Measurements from ENCODE around the gene SRGAP1. TPM values are rescaled to one million over a fixed set of nuclear protein-coding genes. Genes with fewer than 3 reads are reported as not detected.

SRGAP1 gene
- total RNA-seq, 1 donor from 2014 or later, result 15.8 TPM

DNA sequence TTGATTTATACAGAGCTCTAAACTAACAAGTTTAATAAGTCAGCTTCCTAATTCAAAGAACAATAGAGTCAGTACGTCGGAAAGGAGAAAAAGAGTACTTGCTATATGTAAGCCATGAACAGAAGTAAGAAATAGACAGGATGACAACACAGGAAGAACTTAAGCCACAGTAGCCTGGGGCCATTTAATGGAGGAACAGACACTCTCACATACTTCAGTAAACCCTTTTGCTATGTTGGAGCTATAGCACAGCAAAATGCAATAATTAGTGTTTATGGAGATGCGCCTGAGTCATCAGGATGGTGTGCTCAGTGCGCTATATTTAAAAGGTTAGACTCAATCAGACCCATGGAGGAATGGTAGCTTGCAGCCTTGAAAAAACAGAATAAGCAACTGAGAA is 61.0 kb downstream of the SRGAP1 start:
- no peak for DNase-seq (ENCODE audit: low spot score)

DNA sequence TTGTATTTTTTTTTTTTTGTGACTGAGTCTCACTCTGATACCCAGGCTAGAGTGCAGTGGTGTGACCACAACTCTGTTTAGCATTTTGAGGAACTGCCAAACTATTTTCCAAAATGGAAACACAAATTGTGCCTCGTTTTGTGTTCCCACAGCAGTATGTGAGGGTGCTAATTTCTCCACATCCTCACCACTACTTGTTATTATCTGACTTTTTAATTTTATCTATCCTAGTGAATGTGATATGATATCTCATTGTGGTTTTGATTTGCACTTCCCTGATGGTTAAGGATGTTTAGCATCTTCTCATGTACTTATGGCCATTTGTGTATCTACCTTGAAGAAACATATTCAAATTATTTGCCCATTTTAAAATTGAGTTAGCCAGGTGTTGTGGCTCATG is 62.4 kb downstream of the SRGAP1 start:
- no peak for DNase-seq (ENCODE audit: low spot score)

DNA sequence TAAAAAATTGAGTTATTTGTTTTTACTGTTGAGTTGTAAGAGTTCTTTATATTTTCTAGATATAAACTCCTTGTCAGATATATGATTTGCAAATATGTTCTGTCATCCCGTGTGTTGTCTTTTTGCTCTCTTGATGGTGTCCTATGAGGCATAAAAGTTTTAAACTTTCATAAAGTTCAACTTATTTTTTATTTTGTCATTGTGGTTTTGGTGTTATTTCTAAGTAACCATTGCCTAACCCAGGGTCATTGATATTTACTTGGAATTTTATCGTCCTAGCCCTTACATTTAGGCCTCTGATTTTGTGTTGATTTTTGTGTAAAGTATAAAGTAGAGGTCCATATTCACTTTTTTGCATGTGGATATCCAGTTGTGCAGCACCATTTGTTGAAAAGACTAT is 63.1 kb downstream of the SRGAP1 start:
- no peak for DNase-seq (ENCODE audit: low spot score)

DNA sequence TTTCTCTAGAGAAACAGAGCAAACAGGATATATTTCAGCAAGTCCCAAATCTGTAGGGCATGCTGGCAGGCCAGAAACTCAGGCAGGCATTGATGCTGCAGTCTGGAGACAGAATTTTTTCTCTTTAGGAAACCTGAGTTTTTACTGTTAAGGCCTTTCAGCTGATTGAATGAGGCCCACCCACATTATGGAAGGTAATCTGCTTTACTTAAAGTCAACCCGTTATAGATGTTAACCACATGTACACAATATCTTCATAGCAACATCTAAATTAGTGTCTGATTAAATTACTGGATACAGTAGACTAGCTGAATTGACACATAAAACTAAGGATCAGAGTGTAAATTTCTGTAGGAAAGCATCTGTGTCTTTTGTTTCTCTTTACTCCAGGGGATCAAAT is 65.2 kb downstream of the SRGAP1 start:
- DNase-seq (ENCODE audit: low spot score), result no peak

DNA sequence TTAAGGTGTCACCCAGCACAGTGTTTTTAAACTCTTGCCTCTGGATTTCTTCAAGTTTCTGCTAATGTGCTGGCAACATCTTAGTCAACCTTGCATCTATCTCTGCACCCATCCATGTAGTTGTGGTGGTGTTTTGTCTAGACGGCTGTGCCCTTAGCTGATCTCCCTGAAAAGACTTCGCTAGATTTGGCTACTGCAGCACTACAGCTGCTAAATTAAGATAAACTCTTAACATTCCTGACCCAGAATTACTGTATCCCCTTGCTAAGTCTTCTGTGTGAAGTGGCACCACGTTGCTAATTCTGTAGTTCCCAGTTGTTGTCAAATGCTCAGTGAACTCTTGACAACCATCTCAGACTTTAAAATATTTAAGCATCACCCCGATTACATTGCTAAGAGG is 66.8 kb downstream of the SRGAP1 start:
- no peak for DNase-seq (ENCODE audit: low spot score)

DNA sequence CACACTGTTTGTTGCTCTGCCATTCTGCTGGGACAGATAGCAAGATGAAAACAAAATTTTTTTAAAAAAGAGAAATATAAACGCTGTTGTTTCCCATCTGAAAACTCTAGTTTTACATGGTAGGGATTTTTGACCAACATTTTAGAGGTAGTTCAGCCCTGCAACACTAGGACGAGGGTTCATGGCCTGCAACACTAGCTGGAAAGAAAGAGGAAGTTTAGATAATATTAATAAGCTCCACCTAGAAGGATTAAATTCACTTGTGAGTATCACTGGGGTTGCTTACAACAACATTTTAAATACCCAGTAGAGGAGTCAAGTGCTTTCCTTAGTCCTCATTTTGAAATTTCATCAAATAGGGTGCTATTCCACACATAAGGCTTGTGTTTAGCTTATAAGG is 68.2 kb downstream of the SRGAP1 start:
- no peak for DNase-seq (ENCODE audit: low spot score)

DNA sequence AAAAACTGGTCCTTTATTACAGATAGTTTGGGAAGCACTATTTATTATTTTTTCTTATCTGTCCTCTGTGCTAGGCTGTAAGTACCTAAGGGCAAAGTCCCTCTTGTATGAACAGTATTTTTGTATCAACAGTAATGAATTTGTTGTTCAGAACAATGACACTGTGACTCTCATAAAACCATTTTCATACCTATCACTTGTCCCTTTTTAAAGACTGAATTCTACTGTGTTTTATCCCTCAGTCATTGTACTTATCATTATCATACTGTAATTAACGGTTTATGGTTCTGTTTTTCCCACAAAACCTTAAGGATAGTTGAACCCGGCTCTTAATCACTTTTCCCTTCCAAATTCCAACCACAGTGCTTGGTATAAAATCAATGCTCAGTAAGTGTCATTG is 69.4 kb downstream of the SRGAP1 start:
- DNase-seq (ENCODE audit: low spot score), result no peak

DNA sequence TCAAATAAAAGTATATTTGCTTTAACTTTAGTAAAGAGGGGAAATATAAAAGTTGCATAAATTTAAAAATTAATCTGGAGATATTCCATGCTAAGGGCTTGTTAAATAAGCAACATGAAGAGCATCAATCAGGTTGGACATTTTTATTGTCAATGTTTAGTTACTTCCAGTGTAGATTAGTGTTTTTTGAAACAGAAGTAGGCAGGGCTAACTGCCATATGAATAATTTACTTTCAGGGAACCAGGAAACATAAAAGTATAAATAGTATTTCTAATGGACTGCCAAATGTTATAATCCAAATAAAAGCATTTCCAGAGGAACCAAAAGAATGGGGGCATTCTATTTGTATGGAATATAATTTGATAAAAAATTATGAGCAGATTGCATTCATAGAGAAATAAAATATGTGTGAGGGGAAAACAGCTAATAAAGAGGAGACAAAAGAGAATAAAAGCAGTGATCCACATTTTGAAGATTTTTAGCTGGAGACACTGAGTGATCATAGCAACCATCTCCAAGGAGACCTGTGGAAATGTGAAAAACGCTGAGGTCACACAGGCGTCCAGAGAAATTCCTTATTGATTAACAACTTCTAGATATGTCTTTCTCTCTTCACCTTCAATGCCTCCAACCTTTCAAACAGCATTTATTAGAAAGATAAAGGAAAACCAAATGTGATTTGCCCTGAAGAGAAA is 70.8 kb downstream of the SRGAP1 start:
- DNase-seq (ENCODE audit: low spot score), result no peak

DNA sequence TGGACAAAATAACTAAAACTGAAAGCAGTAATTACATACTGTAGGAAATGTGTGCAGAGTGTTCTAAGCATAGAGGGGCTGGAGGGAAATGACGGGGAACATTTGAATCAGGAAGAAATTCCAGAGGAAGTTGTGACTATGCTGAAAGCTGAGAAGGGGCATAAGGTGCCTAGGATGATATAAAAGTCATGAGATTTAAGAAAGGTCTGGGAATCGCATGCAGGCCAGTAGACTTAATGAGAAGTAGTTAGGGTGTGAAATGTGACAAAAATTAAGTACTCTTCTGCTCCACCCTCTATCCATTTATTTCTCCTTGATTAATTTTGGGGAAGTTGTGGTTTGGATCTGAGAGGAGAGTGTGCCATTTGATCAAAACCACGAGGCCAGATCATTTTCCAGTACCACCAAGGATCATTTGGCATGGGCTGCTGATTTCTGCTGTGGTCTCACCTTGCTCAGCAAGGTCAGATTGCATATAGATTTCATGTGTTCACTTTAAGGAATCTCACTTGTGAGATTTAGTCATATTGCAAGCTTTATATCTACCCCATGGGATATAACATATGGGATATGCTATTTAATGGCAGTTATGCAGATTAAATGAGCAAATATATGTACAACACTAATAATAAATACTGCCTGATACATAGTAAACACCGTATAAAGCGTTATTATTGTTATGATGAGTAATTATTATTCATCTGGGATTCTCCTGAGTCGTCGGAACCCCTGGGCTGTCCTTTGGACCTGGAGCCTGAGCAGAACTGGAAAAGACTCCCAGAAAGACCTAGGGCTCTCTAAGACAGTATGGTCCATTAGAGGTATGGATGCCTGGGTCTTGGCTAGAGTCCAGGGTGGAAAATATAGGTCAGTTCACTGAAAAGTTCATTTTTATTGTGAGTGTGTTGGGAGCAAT is 72.3 kb downstream of the SRGAP1 start:
- no peak for DNase-seq (ENCODE audit: low spot score)

DNA sequence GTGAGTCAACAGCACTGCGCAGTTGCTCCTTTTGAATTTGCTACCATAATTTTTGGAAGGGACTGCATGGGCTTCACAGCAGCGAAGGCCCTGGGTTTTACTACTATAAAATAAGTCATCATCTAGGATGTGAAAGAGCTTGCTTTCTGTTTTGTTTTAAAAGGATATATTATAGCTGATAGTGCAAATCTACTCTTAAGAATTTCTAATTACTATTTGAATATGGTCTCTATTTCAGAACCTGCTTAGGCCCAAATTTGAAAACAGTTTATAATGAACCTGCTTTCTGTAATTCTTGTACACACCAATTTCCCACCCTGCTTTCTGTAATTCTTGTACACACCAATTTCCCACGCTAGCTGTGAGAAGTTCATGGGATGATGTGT is 73.0 kb downstream of the SRGAP1 start:
- no peak for DNase-seq (ENCODE audit: low spot score)

DNA sequence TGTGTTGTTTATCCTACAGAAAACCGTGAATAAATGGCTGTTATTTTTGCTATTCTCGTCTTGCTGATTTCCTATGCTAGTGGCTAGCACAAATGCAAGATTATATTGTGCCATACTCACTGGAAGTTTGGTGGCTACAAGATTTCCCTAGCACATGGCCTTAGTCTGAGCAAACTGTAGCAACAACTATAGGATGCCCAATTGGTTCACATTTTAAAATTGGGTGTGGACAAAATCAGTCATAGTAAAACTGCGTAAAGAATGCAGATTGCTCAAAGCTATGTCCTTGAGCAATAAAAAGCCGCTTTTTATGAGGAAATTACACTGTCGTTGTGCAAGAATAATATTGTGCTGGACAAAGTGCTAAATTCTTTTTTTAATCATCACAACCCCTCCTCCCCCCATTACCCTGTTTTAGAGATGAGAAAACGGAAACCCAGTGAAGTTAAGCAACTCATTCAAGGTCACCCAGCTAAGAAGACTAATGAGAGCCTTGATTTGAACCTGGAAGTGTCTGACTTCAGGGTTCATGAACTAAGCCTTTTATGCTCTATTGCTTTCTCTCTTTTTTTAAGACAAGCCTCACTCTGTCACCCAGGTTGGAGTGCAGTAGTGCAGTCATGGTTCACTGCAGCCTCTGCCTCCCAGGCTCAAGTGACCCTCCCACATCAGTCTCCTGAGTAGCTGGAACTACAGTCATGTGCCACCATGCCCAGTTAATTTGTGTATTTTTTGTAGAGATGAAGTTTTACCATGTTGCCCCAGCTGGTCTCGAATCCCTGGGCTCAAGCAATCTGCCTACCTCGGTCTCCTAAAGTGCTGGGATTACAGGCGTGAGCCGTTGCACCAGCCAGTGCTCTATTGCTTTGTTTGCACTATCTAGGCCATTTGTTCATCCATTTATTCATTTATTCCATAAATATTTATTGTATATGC is 73.6 kb downstream of the SRGAP1 start:
- no peak for DNase-seq (ENCODE audit: low spot score)

DNA sequence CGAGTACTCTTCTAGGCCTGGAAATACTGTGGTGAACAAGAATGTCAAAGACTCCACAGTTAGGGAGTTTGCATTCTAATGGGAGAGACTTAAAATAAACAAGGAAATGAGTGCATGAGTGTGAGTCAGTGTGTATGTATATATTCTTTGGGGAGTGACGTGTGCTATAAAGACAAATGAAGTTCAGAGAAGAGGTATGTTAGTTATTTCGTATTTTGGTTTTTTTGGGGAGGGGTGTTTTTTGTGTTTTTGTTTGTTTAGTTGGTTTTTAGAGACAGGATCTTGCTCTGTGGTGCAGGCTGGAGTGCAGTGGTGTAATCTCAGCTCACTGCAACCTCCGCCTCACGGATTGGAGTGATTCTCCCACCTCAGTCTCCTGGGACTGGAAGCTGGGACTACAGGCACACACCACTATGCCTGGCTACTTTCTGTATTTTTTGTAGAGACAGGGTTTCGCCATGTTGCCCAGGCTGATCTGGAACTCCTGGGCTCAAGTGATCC is 74.3 kb downstream of the SRGAP1 start:
- DNase-seq (ENCODE audit: low spot score), result no peak

DNA sequence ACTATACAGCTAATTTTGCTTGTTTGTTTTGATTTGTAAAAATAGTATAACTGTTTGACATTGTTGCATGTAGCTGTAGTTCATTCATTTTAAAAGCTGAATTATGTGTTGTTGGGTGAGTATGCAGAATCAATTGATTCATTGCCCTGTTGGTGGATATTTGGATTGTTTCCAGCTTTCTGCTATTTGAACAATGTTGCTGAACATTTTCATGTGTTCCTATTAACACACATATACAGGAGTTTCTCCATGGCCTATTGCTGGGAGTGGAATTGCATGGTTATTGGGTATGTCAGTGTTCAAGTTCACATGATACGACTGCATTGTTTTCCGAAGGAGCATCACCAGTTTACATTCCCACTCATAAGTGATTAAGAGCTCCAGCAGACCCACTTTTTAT is 75.3 kb downstream of the SRGAP1 start:
- DNase-seq (ENCODE audit: low spot score), result no peak

DNA sequence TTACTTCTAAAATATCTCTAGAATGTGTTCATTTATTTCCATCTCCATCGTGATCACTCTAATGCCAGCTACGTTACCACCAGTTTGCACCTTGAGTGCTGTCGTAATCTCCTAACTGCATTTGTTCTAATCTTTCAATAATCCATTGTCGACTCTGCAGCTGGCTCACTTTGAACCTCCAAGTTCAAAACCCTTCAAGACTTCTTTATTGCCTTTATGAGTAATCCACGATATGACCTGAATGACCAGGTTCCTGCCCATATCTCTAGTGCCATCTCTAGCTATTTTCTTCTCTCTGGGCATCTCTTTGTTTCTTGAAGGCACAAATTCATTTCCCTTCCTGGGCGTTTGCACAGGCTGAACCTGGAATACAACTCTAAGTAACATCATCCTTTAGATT is 76.7 kb downstream of the SRGAP1 start:
- DNase-seq (ENCODE audit: low spot score), result no peak

DNA sequence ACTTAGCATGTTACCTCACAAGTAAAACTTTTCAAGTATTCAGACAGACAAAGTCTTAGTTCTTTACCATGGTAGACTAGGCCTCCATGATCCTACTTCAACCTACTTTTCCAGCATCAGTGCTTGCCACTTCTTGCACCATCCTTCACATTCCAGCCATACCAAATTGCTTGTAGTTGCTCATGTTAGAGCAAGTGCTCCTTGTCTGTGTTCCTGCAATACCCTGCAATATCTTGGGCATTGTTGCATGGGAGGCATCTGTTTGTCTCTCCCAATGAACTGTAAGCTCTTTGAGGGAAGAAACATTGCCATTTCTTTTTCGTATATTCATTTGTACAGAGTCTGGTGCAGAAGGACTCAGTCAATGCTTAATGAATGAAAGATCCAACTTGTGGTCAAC is 78.0 kb downstream of the SRGAP1 start:
- no peak for DNase-seq (ENCODE audit: low spot score)

DNA sequence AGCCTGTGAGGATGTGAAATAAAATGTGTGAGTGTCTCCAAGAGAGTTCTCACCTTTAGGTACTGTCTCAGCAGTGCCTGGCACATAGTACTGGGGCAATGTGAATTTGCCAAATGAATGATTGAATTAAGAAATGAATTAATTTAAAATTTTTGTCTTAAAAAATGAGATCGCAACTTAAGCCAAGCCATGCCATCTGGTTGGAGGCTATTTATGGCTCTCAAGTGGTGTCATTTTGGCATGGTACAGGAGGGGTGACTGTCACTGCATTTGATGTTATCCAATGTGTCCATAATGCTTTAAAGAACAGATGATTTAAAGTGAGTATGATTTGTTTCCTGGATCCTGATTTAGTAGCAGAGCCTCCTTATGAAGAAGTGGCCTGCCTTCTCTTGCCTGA is 80.3 kb downstream of the SRGAP1 start:
- no peak for DNase-seq (ENCODE audit: low spot score)

DNA sequence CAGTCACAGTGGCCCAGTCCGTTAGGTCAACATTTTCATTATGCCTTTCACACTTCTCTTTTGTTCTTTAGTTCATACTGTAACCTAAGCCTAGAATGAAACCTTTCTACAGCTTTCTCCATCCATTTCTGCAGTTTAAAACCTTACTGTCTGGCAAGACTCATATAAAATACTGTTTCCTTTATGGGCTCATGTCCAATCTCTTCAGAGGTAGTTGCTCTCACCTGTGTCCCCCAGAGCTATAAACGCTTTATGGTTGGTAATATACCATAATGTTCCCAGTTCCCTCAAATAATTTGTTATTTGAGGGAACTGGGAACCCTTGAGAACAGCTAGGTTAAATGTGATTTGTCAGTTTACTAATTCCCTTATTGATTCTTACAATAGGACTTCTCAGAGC is 83.0 kb downstream of the SRGAP1 start:
- no peak for DNase-seq (ENCODE audit: low spot score)

DNA sequence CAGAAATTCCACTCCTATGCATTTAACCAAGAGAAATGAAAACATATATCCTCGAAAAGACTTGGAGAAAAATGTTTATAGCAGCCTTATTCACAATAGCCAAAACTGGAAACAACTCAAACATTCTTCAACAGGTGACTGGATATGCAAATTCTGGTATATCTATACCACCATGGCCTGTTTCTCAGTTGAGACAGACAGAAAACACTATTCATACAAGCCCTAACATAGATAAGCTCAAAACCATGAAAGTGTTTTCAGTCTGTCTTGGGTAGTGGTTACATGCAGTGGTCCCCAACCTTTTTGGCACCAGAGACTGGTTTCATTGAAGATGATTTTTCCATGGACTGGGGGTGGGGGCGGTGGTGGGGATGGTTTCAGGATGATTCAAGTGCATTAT is 83.8 kb downstream of the SRGAP1 start:
- DNase-seq (ENCODE audit: low spot score), result no peak

DNA sequence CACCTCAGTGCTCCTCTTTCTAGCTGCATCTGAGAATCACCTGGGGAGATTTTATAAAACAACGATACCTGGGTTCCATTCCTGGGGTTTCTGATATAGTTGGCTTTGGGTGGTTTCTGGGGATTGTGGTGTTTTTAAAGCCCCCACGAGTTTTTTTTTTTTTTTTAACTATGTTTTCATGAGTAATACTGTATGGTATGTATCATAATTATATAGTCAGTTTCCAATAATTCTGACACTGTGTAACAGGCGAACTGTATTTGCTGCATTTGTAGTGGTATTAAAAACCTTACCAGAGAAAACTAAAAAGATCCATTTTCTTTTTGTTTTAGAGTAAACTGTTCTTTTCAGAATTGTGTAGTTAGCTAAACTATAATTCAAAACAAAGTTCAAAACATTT is 84.9 kb downstream of the SRGAP1 start:
- no peak for DNase-seq (ENCODE audit: low spot score)

DNA sequence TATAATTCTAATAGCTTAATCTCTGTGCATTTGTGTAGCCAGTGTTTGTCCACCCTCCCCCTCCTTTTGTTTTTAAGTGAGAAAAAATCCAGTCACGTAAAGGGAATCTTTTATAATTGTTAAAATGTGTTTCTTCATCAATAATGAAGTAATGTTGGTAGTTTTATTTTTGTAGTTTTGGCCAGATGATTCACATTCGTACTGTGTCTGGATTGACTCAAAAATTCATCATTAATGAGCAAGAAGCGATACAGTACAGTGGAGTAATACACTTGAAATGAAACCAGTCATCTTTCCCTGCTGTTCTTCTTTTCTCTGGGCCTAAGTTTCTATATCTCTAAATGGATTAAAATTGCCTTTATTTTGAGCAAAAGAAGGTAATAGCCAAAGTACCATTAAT is 86.5 kb downstream of the SRGAP1 start:
- DNase-seq (ENCODE audit: low spot score), result no peak

DNA sequence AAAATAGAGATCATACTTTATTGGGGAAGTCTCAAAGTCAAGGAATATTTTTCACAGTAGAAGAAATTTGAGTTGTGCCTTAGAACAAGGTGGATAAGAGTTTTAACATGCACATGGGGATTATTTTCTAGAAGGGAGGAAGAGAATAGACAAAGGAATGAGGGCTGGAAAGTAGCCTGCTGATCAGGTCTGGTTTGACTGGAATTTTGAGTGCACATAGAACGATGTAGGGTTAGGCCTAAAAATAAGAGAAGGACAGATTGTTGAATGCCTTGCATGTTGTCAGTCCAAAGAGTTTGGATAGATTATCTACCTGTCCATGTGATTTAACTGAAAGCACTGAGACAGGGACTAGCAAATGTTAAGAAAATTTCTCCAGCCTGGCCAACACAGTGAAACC is 87.2 kb downstream of the SRGAP1 start:
- no peak for DNase-seq (ENCODE audit: low spot score)

DNA sequence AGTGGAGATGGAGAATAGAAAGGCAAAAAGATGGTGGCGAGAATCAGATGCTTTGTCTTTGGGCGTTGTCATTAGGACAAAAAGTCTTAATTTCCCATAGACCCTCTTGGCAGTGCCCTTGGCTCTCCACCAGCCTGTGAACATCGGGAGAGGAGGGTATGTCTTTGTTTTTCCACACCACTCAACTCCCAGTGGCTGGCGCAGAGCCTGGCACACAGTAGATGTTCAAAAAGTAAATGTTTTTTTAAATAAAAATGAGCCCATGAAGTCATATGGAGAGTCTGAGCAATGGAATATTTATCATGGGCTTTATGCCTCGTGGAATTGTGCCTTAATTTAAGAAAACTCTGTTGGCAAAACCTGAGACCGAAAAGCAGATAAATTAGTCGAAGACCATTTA is 90.4 kb downstream of the SRGAP1 start:
- DNase-seq (ENCODE audit: low spot score), result no peak

Data from ureter (tissue), 1 donor.